Caco-2 (cell line): ENCODE measurements around the gene ZIC2. TPM values are rescaled to one million over a fixed set of nuclear protein-coding genes. Genes with fewer than 3 reads are reported as not detected.

ENCODE experiments used
- BruUV-seq: library from RNA; stranded (reverse); fragments of 400-500 nt; replicated peaks from 2 replicates; lab custom pipeline; 2021; lab: Mats Ljungman, UMichigan
- CTCF ChIA-PET: fragments of 300-600 bp; sonication (Branson Sonifier 250); formaldehyde crosslinking; loops from one replicate; lab custom pipeline; 2022; ENCODE audit warnings: antibody characterized with exemption; lab: Charles Lee
- POLR2A ChIA-PET: fragments of 300-600 bp; sonication (Branson Sonifier 250); formaldehyde crosslinking; loops from one replicate; lab custom pipeline; 2022; ENCODE audit warnings: antibody characterized with exemption; lab: Charles Lee
- DNase-seq, 2 experiments: peaks; one replicate each; pipeline versions ENCODE4 v3.0.0 to v3.0.0-alpha.2; 2020 to 2022
- H3K27me3 ChIP-seq: replicated peaks from 2 replicates; pipeline ENCODE4 v1.6.0; 2011; ENCODE audit warnings: low read length; ENCODE audit not compliant: control insufficient read depth, insufficient read depth
- H3K36me3 ChIP-seq: 2 replicates; pipeline ENCODE4 v1.5.1; 2011; ENCODE audit warnings: low read length; ENCODE audit not compliant: control insufficient read depth, insufficient read depth
- H3K4me1 ChIP-seq: fragments of 250-450 bp; sonication (Bioruptor Pico); 2 replicates; pipeline ENCODE4 v1.5.1; 2020; ENCODE audit warnings: mild to moderate bottlenecking
- H3K4me3 ChIP-seq: 2 replicates; pipeline ENCODE4 v1.5.1; 2011; ENCODE audit warnings: low read depth, mild to moderate bottlenecking, control low read depth, low read length
- H3K9me3 ChIP-seq: fragments of 250-450 bp; sonication (Bioruptor Pico); 2 replicates; pipeline ENCODE4 v1.5.1; 2020; ENCODE audit warnings: mild to moderate bottlenecking, moderate library complexity
- H3K27ac Mint-ChIP-seq: one replicate; pipeline ENCODE4 v1.8.0; 2022; ENCODE audit warnings: mixed read lengths; ENCODE audit not compliant: unreplicated experiment
- H3K27me3 Mint-ChIP-seq: one replicate; pipeline ENCODE4 v1.8.0; 2022; ENCODE audit warnings: mixed read lengths; ENCODE audit not compliant: insufficient read depth, unreplicated experiment
- H3K36me3 Mint-ChIP-seq: one replicate; pipeline ENCODE4 v1.8.0; 2022; ENCODE audit warnings: mild to moderate bottlenecking, mixed read lengths; ENCODE audit not compliant: insufficient read depth, unreplicated experiment
- H3K4me1 Mint-ChIP-seq: one replicate; pipeline ENCODE4 v1.8.0; 2022; ENCODE audit warnings: low read depth, mixed read lengths; ENCODE audit not compliant: unreplicated experiment
- H3K4me3 Mint-ChIP-seq: one replicate; pipeline ENCODE4 v1.8.0; 2022; ENCODE audit warnings: mild to moderate bottlenecking, moderate library complexity, mixed read lengths; ENCODE audit not compliant: unreplicated experiment
- H3K9me3 Mint-ChIP-seq: one replicate; pipeline ENCODE4 v1.8.0; 2022; ENCODE audit warnings: mixed read lengths; ENCODE audit not compliant: unreplicated experiment
- CTCF ChIP-seq, 2 experiments: fragments of 200-600 bp in 1 of 2; IDR thresholded peaks; 1 replicate in 1 of 2; 2 replicates in 1 of 2; pipeline versions ENCODE4 v1.5.1 to v1.8.0; 2011 to 2022; ENCODE audit warnings: antibody characterized with exemption in 1 of 2, control low read depth in 1 of 2, inconsistent platforms in 1 of 2, low read depth in 1 of 2, low read length in 1 of 2, mild to moderate bottlenecking in 1 of 2, moderate library complexity in 1 of 2; ENCODE audit not compliant: insufficient read depth in 1 of 2, severe bottlenecking in 1 of 2, unreplicated experiment in 1 of 2
- intact Hi-C: fragments of 100-400 bp; cut with micrococcal nuclease; formaldehyde crosslinking; loops from one replicate; pipeline ENCODE4 v1.10.0; 2022; ENCODE audit not compliant: unreplicated experiment
- total RNA-seq: library from RNA; stranded (reverse); gene quantifications from 2 replicates; pipeline ENCODE4 v1.2.3, GENCODE V29; 2022

Gene ZIC2
- total RNA-seq, 1 experiment from 2014 or later, result 1.3 TPM

- Histone ChIP-seq H3K9me3 (no peaks in the 10 kb centered on the region), H3K36me3 (no peaks in the 10 kb centered on the region), H3K4me1 (peaks cover 14% of the 10 kb centered on the region; the same call in 1 of the 2 replicates), H3K4me3 (no peak overlapping the region), H3K27me3 (peaks cover 6% of the 10 kb centered on the region)
- no peaks in the 10 kb centered on the region for H3K36me3 Mint-ChIP-seq
- DNase-seq, result no peak
- no TSS peak for BruUV-seq
- POLR2A ChIA-PET, result no interaction called here
- CTCF ChIA-PET, result no interaction called here
- H3K4me1 Mint-ChIP-seq, result peaks cover 13% of the 10 kb centered on the region
- no peak for TF ChIP-seq CTCF (IDR thresholded peaks at IDR 0.05; ENCODE audit: insufficient read depth in 1 of 2, low read depth in 1 of 2, low read length in 1 of 2, severe bottlenecking in 1 of 2, unreplicated experiment in 1 of 2)
- H3K27ac Mint-ChIP-seq, result no peak overlapping the region
- H3K27me3 Mint-ChIP-seq, result peaks cover 19% of the 10 kb centered on the region
- no peak overlapping the region for H3K4me3 Mint-ChIP-seq
- no peaks in the 10 kb centered on the region for H3K9me3 Mint-ChIP-seq
- intact Hi-C loops, result loop anchor here (5.0 kb wide), 1 partner anchor 49 kb away; no protein-coding TSS in a partner anchor
Measured at GRCh38 chr13:99966064-99966805, 15.3 kb upstream of the ZIC2 start.

DNA sequence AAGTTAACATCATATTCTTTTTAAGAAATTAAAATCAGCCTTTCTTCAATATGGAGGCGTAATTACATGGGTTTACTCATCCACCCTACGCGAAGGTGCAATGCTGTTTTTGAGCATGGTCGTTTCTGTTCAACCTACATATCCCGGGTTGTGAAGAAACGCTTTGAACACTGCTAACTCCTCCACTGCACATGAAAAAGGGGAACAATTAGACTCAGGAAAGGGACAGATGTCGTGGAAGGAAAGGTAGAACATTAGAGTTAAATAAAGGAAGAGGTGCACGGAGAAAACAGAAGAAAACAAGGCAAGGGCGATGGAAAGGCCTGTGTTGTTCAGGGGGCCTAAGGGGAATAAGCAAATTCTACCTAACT, 14.1 kb upstream of the ZIC2 start:
- intact Hi-C loops, result loop anchor here (5.0 kb wide), 1 partner anchor 50 kb away; no protein-coding TSS in a partner anchor
- H3K27me3 ChIP-seq, result peaks cover 7% of the 10 kb centered on the region
- ChIA-PET POLR2A (no interaction called here), CTCF (interaction anchor here (1.2 kb wide), 1 partner anchor 311 kb away, joined by 3 read pairs; no protein-coding TSS in a partner anchor)
- H3K4me3 Mint-ChIP-seq, result peak overlapping the region; percentile 49
- H3K27me3 Mint-ChIP-seq, result peaks cover 28% of the 10 kb centered on the region
- no peaks in the 10 kb centered on the region for H3K36me3 Mint-ChIP-seq
- TSS peak; percentile 27 for BruUV-seq
- H3K9me3 Mint-ChIP-seq, result no peaks in the 10 kb centered on the region
- no peak overlapping the region for H3K4me3 ChIP-seq
- peaks cover 14% of the 10 kb centered on the region; the same call in 1 of the 2 replicates for H3K4me1 ChIP-seq
- no peak overlapping the region for H3K27ac Mint-ChIP-seq
- no peaks in the 10 kb centered on the region for H3K36me3 ChIP-seq
- no peaks in the 10 kb centered on the region for H3K9me3 ChIP-seq
- H3K4me1 Mint-ChIP-seq, result peaks cover 13% of the 10 kb centered on the region
- no peak for TF ChIP-seq CTCF (IDR thresholded peaks at IDR 0.05; ENCODE audit: insufficient read depth in 1 of 2, low read depth in 1 of 2, low read length in 1 of 2, severe bottlenecking in 1 of 2, unreplicated experiment in 1 of 2)
- no peak for DNase-seq

DNA sequence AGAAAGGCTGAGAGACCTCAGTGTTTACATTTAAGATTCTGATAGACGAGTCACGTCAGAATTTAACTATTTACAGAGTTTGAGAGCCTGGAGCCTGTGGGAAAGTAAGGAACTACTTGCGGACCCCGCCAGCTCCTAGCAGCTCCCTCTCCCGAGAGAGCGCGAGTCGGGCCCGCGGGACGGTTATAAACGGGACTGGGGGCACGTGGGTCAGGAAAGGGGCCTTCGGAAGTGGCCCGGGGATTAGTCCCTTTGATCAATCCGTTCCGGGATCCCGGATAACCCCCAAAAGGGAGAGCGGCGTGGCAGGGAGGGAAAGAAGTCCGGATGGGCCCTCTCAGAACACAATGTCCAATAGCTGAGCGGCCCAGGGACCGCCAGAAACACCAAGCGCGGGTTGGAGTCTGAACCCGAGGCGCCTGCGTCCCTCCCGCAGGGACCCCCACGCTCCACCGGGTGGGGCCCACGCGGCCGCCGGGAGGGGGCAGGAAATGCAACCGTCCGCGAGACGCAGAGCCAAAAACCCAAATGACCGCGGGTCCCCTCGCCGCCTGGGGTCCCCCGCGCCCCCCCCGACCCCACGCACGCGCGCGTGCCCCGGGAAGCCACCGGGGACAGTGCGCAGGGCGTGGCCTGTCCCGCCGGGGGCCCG, 13.6 kb upstream of the ZIC2 start:
- Histone ChIP-seq H3K27me3 (peaks cover 7% of the 10 kb centered on the region), H3K4me3 (peak overlapping the region; percentile 70), H3K9me3 (no peaks in the 10 kb centered on the region), H3K4me1 (peaks cover 14% of the 10 kb centered on the region; the same call in 1 of the 2 replicates), H3K36me3 (no peaks in the 10 kb centered on the region)
- Mint-ChIP-seq H3K27me3 (peaks cover 33% of the 10 kb centered on the region), H3K4me3 (peak overlapping the region; percentile 98), H3K36me3 (no peaks in the 10 kb centered on the region), H3K4me1 (peaks cover 13% of the 10 kb centered on the region), H3K27ac (no peak overlapping the region), H3K9me3 (no peaks in the 10 kb centered on the region)
- CTCF ChIA-PET, result interaction anchor here (1.2 kb wide), 1 partner anchor 312 kb away, joined by 3 read pairs; no protein-coding TSS in a partner anchor
- no peak for DNase-seq
- intact Hi-C loops, result loop anchor here (5.0 kb wide), 1 partner anchor 51 kb away; no protein-coding TSS in a partner anchor
- POLR2A ChIA-PET, result no interaction called here
- no TSS peak for BruUV-seq
- TF ChIP-seq CTCF (IDR thresholded peaks at IDR 0.05; ENCODE audit: insufficient read depth in 1 of 2, low read depth in 1 of 2, low read length in 1 of 2, severe bottlenecking in 1 of 2, unreplicated experiment in 1 of 2), result peak in 1 of 2 experiments; percentile 4
